Glutamatergic neuron (in vitro differentiated cells): ENCODE results near the gene ABCA9. TPM values are rescaled to one million over a fixed set of nuclear protein-coding genes. Genes with fewer than 3 reads are reported as not detected.

Experiments used
- DNase-seq: peaks from one replicate; pipeline ENCODE4 v3.0.0; 2022
- H3K27ac Mint-ChIP-seq: one replicate; pipeline ENCODE4 v1.8.0; 2020; ENCODE audit warnings: mild to moderate bottlenecking, mixed read lengths, inconsistent platforms; ENCODE audit not compliant: unreplicated experiment
- H3K27me3 Mint-ChIP-seq: one replicate; pipeline ENCODE4 v1.8.0; 2020; ENCODE audit warnings: mild to moderate bottlenecking, moderate library complexity, mixed read lengths, inconsistent platforms; ENCODE audit not compliant: unreplicated experiment
- H3K36me3 Mint-ChIP-seq: one replicate; pipeline ENCODE4 v1.8.0; 2020; ENCODE audit warnings: mild to moderate bottlenecking, mixed read lengths, inconsistent platforms; ENCODE audit not compliant: unreplicated experiment
- H3K4me1 Mint-ChIP-seq: one replicate; pipeline ENCODE4 v1.8.0; 2020; ENCODE audit warnings: mild to moderate bottlenecking, low read depth, mixed read lengths, inconsistent platforms; ENCODE audit not compliant: unreplicated experiment
- H3K4me3 Mint-ChIP-seq: one replicate; pipeline ENCODE4 v1.8.0; 2020; ENCODE audit warnings: mild to moderate bottlenecking, mixed read lengths, inconsistent platforms; ENCODE audit not compliant: unreplicated experiment
- H3K9me3 Mint-ChIP-seq: one replicate; pipeline ENCODE4 v1.8.0; 2020; ENCODE audit warnings: mild to moderate bottlenecking, moderate library complexity, mixed read lengths, inconsistent platforms; ENCODE audit not compliant: unreplicated experiment
- CTCF ChIP-seq: fragments of 200-600 bp; sonication (generic); IDR thresholded peaks from one replicate; pipeline ENCODE4 v1.5.0; 2021; ENCODE audit not compliant: partially characterized antibody, unreplicated experiment
- microRNA-seq: library from miRNA; unstranded; fragments of <30 nt; microRNA quantifications from one replicate; pipeline ENCODE4, GENCODE V29; 2020; ENCODE audit not compliant: unreplicated experiment
- total RNA-seq: library from RNA; stranded (reverse); fragmentation: NEBNext Ultra II Directional; extraction: Animal tissue kit (Norgen Biotek cat#: 25700); gene quantifications from one replicate; pipeline ENCODE4 v1.2.1, GENCODE V29; 2021; ENCODE audit not compliant: unreplicated experiment

The ABCA9 gene
- total RNA-seq, 1 donor from 2014 or later, result 0.61 TPM

GRCh38 chr17:68939195-68939594 lies 121.5 kb downstream of the ABCA9 start:
- DNase-seq, result no peak
- H3K4me3 Mint-ChIP-seq, result no peak overlapping the region
- no peaks in the 10 kb centered on the region for H3K4me1 Mint-ChIP-seq
- TF ChIP-seq CTCF, result no peak
- no peak overlapping the region for H3K27ac Mint-ChIP-seq
- no peaks in the 10 kb centered on the region for H3K27me3 Mint-ChIP-seq
- peaks cover 2% of the 10 kb centered on the region for H3K9me3 Mint-ChIP-seq
- no peaks in the 10 kb centered on the region for H3K36me3 Mint-ChIP-seq

- no peak for DNase-seq
- Mint-ChIP-seq H3K9me3 (peaks cover 2% of the 10 kb centered on the region), H3K4me1 (no peaks in the 10 kb centered on the region)
Observed at GRCh38 chr17:68937890-68938514, 122.7 kb downstream of the ABCA9 start.

GRCh38 chr17:68927516-68927915 lies 133.2 kb downstream of the ABCA9 start:
- TF ChIP-seq CTCF, result no peak
- H3K9me3 Mint-ChIP-seq, result peaks cover 2% of the 10 kb centered on the region
- H3K27me3 Mint-ChIP-seq, result no peaks in the 10 kb centered on the region
- no peaks in the 10 kb centered on the region for H3K4me1 Mint-ChIP-seq
- no peak overlapping the region for H3K27ac Mint-ChIP-seq
- no peak overlapping the region for H3K4me3 Mint-ChIP-seq
- DNase-seq, result no peak
- H3K36me3 Mint-ChIP-seq, result no peaks in the 10 kb centered on the region

More at GRCh38 chr17:68937890-68938514, 122.7 kb downstream of the ABCA9 start:
- Mint-ChIP-seq H3K27ac (no peak overlapping the region), H3K4me3 (no peak overlapping the region), H3K27me3 (no peaks in the 10 kb centered on the region), H3K36me3 (no peaks in the 10 kb centered on the region)
- TF ChIP-seq CTCF, result no peak

DNA sequence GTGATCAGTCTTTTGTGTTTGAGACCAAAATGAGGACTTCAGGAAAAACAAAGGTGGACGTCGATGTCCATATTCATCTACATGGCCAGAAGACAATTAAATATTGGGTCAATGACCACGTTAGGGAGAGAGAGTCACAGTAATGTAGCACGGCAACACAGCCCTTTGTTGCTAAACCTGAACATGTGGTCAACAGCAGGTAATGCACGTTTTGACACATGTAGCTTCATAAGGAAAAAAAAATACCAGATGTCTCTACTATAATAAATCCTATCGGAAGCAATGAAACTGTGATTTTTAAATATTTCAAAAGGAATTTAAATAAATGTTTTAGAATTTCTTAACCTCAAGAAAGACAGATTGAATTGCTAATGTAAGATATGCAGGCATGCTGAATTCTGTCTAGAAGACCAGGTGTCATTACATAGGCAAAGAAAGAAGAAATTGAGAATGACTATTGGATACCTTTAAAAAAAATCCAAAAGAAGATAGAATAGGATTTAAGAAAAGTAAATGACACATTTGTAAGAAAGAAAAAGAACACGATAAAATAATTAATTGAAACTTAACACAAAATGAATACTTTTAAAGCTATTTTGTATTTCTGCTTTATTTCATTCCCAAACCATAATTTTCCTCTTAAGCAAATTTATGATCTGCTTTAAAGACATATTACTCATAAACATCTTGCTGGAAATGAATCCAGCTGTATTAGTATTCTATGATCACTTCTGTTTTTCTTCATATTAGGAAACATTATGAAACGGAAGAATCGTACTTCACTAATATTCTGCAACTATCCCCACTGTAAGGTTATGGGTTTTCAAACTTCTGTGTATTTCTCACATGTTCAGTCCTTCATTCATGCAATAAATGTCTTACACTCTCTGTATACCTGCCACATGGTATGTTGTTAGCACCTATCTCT lies 135.7 kb downstream of the ABCA9 start:
- H3K27me3 Mint-ChIP-seq, result peaks cover under 1% of the 10 kb centered on the region
- H3K9me3 Mint-ChIP-seq, result no peaks in the 10 kb centered on the region
- no peak for DNase-seq
- H3K4me1 Mint-ChIP-seq, result no peaks in the 10 kb centered on the region
- TF ChIP-seq CTCF, result no peak
- H3K4me3 Mint-ChIP-seq, result no peak overlapping the region
- no peak overlapping the region for H3K27ac Mint-ChIP-seq
- H3K36me3 Mint-ChIP-seq, result no peaks in the 10 kb centered on the region

Small RNAs within 50 kb of the gene (microRNA-seq; reads per million reads assigned to microRNA genes)
- gene MIR4524A, result not detected
- not detected for gene MIR4524B

Other genes starting within 250 kb of the ABCA9 start
- gene ABCA8, start 105.5 kb downstream of the ABCA9 start, total RNA-seq, result not detected
- gene ABCA6, start 81.0 kb upstream of the ABCA9 start, total RNA-seq, result 1.6 TPM
- gene ABCA10, start 167.9 kb upstream of the ABCA9 start, total RNA-seq, result 4.2 TPM